Cerebellar nuclear complex (tissue), 1 donor: ENCODE results near the gene GRIA3.
"Not testable (repeated sequence)": the region's sequence is repeated elsewhere in the genome, so short reads cannot be mapped to it uniquely, and the experiment has no call there.

Experiments used
- DNase-seq, 2 experiments: peaks; one replicate each; lab custom pipeline; 2025; lab: John Stamatoyannopoulos, UW

GRIA3 gene

GRCh38 chrX:123350226-123350625 lies 166.1 kb downstream of the GRIA3 start:
- DNase-seq = no peak

- DNase-seq = no peak
Measured at GRCh38 chrX:123357941-123358340, 173.9 kb downstream of the GRIA3 start.

- no peak for DNase-seq
Measured at GRCh38 chrX:123358457-123358856, 174.4 kb downstream of the GRIA3 start.

- DNase-seq = no peak
Measured at GRCh38 chrX:123361371-123361770, 177.3 kb downstream of the GRIA3 start.

- not testable (repeated sequence) for DNase-seq
Measured at GRCh38 chrX:123386196-123386595, 202.1 kb downstream of the GRIA3 start.

GRCh38 chrX:123392921-123393320 lies 208.8 kb downstream of the GRIA3 start:
- DNase-seq = no peak

GRCh38 chrX:123399709-123400108 lies 215.6 kb downstream of the GRIA3 start:
- no peak for DNase-seq

- DNase-seq = no peak
Measured at GRCh38 chrX:123405231-123405630, 221.2 kb downstream of the GRIA3 start.

GRCh38 chrX:123408821-123409737 lies 225.0 kb downstream of the GRIA3 start:
- DNase-seq = no peak

- DNase-seq = no peak
Measured at GRCh38 chrX:123422875-123423274, 238.8 kb downstream of the GRIA3 start.

- DNase-seq = no peak
Measured at GRCh38 chrX:123424546-123424945, 240.5 kb downstream of the GRIA3 start.

- no peak for DNase-seq
Measured at GRCh38 chrX:123425471-123425870, 241.4 kb downstream of the GRIA3 start.

- no peak for DNase-seq
Measured at GRCh38 chrX:123425904-123426303, 241.8 kb downstream of the GRIA3 start.

GRCh38 chrX:123432361-123433150 lies 248.5 kb downstream of the GRIA3 start:
- DNase-seq = no peak

- DNase-seq = no peak
Measured at GRCh38 chrX:123436512-123437136, 252.5 kb downstream of the GRIA3 start.

- DNase-seq = not testable (repeated sequence)
Measured at GRCh38 chrX:123439926-123440325, 255.8 kb downstream of the GRIA3 start.

- DNase-seq = no peak
Measured at GRCh38 chrX:123442764-123443163, 258.7 kb downstream of the GRIA3 start.

GRCh38 chrX:123447506-123447905 lies 263.4 kb downstream of the GRIA3 start:
- no peak for DNase-seq

GRCh38 chrX:123449335-123449734 lies 265.3 kb downstream of the GRIA3 start:
- no peak for DNase-seq

- DNase-seq = no peak
Measured at GRCh38 chrX:123450222-123450621, 266.1 kb downstream of the GRIA3 start.

GRCh38 chrX:123454712-123455431 lies 270.8 kb downstream of the GRIA3 start:
- DNase-seq = no peak

- no peak for DNase-seq
Measured at GRCh38 chrX:123455693-123456092, 271.6 kb downstream of the GRIA3 start.
